Stomach (tissue), 9 donors: Measurements from ENCODE around the gene HOXC11. TPM values are rescaled to one million over a fixed set of nuclear protein-coding genes. Genes with fewer than 3 reads are reported as not detected.

ENCODE experiments used
- DNase-seq, 2 donors: peaks; one replicate each; pipeline versions ENCODE4 v3.0.0 to v3.0.0-alpha.2; 2013 to 2019
- H3K27ac ChIP-seq, 5 donors: fragments of 200-600 bp in 4 of 5; sonication (generic) in 4 of 5; one replicate each; pipeline ENCODE4 v1.5.1; 2013 to 2019; ENCODE audit warnings: mild to moderate bottlenecking in 1 of 5, moderate library complexity in 1 of 5
- H3K27me3 ChIP-seq, 3 donors: fragments of 200-600 bp; sonication (generic); one replicate each; pipeline ENCODE4 v1.5.1; 2017 to 2019; ENCODE audit warnings: mixed run types in 1 of 3
- H3K36me3 ChIP-seq, 4 donors: fragments of 200-600 bp; sonication (generic); 1 replicate in 3 of 4; 2 replicates in 1 of 4; pipeline ENCODE4 v1.5.1; 2016 to 2019
- H3K4me1 ChIP-seq, 4 donors: fragments of 200-600 bp; sonication (generic); one replicate each; pipeline ENCODE4 v1.5.1; 2016 to 2019
- H3K4me3 ChIP-seq, 4 donors: fragments of 200-600 bp; sonication (generic) in 3 of 4; one replicate each; pipeline ENCODE4 v1.5.1; 2016 to 2019; ENCODE audit warnings: mild to moderate bottlenecking in 1 of 4
- H3K9me3 ChIP-seq, 4 donors: fragments of 200-600 bp; sonication (generic); one replicate each; pipeline ENCODE4 v1.5.1; 2016 to 2019
- CTCF ChIP-seq, 7 experiments: fragments of 450-650 bp in 4 of 7; fragments of 200-600 bp in 3 of 7; sonication (generic) in 3 of 7; IDR thresholded peaks; one replicate each; pipeline ENCODE4 v1.5.1; 2016 to 2019; ENCODE audit warnings: antibody characterized with exemption in 7 of 7, control low read depth in 2 of 7, mild to moderate bottlenecking in 1 of 7
- EP300 ChIP-seq: sonication (generic); formaldehyde crosslinking; IDR thresholded peaks from one replicate; pipeline ENCODE4 v1.6.1; 2017; ENCODE audit warnings: antibody characterized with exemption
- POLR2A ChIP-seq, 4 donors: fragments of 450-650 bp; IDR thresholded peaks; one replicate each; pipeline ENCODE4 v1.6.1; 2016; ENCODE audit warnings: antibody characterized with exemption in 4 of 4, control low read depth in 2 of 4, mild to moderate bottlenecking in 1 of 4, moderate library complexity in 1 of 4
- POLR2AphosphoS5 ChIP-seq, 3 donors: sonication (generic); formaldehyde crosslinking; IDR thresholded peaks; one replicate each; pipeline ENCODE4 v1.6.1; 2016; ENCODE audit warnings: antibody characterized with exemption in 3 of 3
- WGBS, 5 donors: extraction: QIAGEN DNeasy Blood & Tissue Kit in 3 of 5; methylation state at CpG; one replicate each; pipeline versions ENCODE4 v1.1.5 to v1.1.7; 2013 to 2018; 5-methylcytosine and 5-hydroxymethylcytosine counted together
- intact Hi-C: fragments of 100-400 bp; cut with DNase I; formaldehyde crosslinking; loops from one replicate; pipeline ENCODE4 v1.15.1; 2023; ENCODE audit warnings: low total_unique reads
- polyA plus RNA-seq, 3 donors: library from polyadenylated mRNA; stranded (reverse); fragments of 200-250 nt; gene quantifications; one replicate each; pipeline ENCODE4 v1.2.3, GENCODE V29; 2013
- total RNA-seq, 5 donors: library from RNA; depleted of rRNA; stranded (reverse); fragments of >200 nt; gene quantifications; one replicate each; pipeline versions ENCODE4 v1.1.0 to v1.2.3, GENCODE V29; 2014 to 2016
- donor health status: healthy with polysubstance abuse.
- donor health status: Bipolar disorder and iron deficiency.
- donor health status: healthy.

HOXC11 gene
- total and polyA plus RNA-seq, 8 donors = not detected

- 20 to 25% (median 25%) methylated on average over 19 of the region's 19 CpGs for WGBS, 5 donors
- H3K36me3 ChIP-seq = no peaks in the 10 kb centered on the region
- peaks cover 54 to 100% (median 100%) of the 10 kb centered on the region in 3 donors for H3K27me3 ChIP-seq
- H3K9me3 ChIP-seq = no peaks in the 10 kb centered on the region
- no peak for TF ChIP-seq CTCF (IDR thresholded peaks at IDR 0.05)
- TF ChIP-seq EP300 = no peak
- TF ChIP-seq POLR2A (IDR thresholded peaks at IDR 0.05) = no peak
- TF ChIP-seq POLR2AphosphoS5 (IDR thresholded peaks at IDR 0.05) = no peak
- intact Hi-C loops = no loop called here
- no peak overlapping the region for H3K4me3 ChIP-seq
- H3K4me1 ChIP-seq = peaks cover 17 to 36% (median 28%) of the 10 kb centered on the region in 4 donors
- no peak overlapping the region for H3K27ac ChIP-seq
- no peak for DNase-seq
These were observed 30.0 kb downstream of the HOXC11 start for GRCh38 chr12:54002915-54003389.

- no peak overlapping the region for H3K27ac ChIP-seq
- WGBS, 5 donors = 19 to 42% (median 31%) methylated on average over 3 of the region's 3 CpGs
- intact Hi-C loops = no loop called here
- TF ChIP-seq CTCF (IDR thresholded peaks at IDR 0.05) (no peak), POLR2AphosphoS5 (IDR thresholded peaks at IDR 0.05) (no peak), POLR2A (IDR thresholded peaks at IDR 0.05) (no peak), EP300 (no peak)
- H3K4me3 ChIP-seq = no peak overlapping the region
- no peaks in the 10 kb centered on the region for H3K36me3 ChIP-seq
- no peak for DNase-seq
- H3K27me3 ChIP-seq = peaks cover 50 to 100% (median 100%) of the 10 kb centered on the region in 3 donors
- peaks cover 17 to 36% (median 28%) of the 10 kb centered on the region in 4 donors for H3K4me1 ChIP-seq
- H3K9me3 ChIP-seq = no peaks in the 10 kb centered on the region
These were observed 30.7 kb downstream of the HOXC11 start for GRCh38 chr12:54003625-54004024.

GRCh38 chr12:54004063-54004840 lies 31.3 kb downstream of the HOXC11 start:
- H3K27ac ChIP-seq = no peak overlapping the region
- no peak overlapping the region for H3K4me3 ChIP-seq
- no peak for DNase-seq
- TF ChIP-seq POLR2AphosphoS5 (IDR thresholded peaks at IDR 0.05) (no peak), EP300 (no peak), CTCF (IDR thresholded peaks at IDR 0.05) (no peak), POLR2A (IDR thresholded peaks at IDR 0.05) (no peak)
- peaks cover 20 to 36% (median 31%) of the 10 kb centered on the region in 4 donors for H3K4me1 ChIP-seq
- H3K36me3 ChIP-seq = no peaks in the 10 kb centered on the region
- intact Hi-C loops = no loop called here
- H3K27me3 ChIP-seq = peaks cover 52 to 100% (median 99%) of the 10 kb centered on the region in 3 donors
- 14 to 21% (median 17%) methylated on average over 20 of the region's 20 CpGs for WGBS, 5 donors
- no peaks in the 10 kb centered on the region for H3K9me3 ChIP-seq

GRCh38 chr12:54004841-54005530 lies 32.1 kb downstream of the HOXC11 start:
- no peaks in the 10 kb centered on the region for H3K36me3 ChIP-seq
- intact Hi-C loops = loop anchor here (5.0 kb wide), 1 partner anchor 202 kb away; no protein-coding TSS in a partner anchor
- H3K9me3 ChIP-seq = no peaks in the 10 kb centered on the region
- H3K27me3 ChIP-seq = peaks cover 53 to 100% (median 99%) of the 10 kb centered on the region in 3 donors
- 12 to 15% (median 14%) methylated on average over 30 to 31 of the region's 31 CpGs for WGBS, 5 donors
- H3K27ac ChIP-seq = no peak overlapping the region
- H3K4me1 ChIP-seq = peaks cover 20 to 35% (median 30%) of the 10 kb centered on the region in 4 donors
- no peak for DNase-seq
- no peak for TF ChIP-seq CTCF (IDR thresholded peaks at IDR 0.05)
- no peak for TF ChIP-seq EP300
- no peak for TF ChIP-seq POLR2AphosphoS5 (IDR thresholded peaks at IDR 0.05)
- TF ChIP-seq POLR2A (IDR thresholded peaks at IDR 0.05) = no peak
- no peak overlapping the region for H3K4me3 ChIP-seq
